AG04449 (cell line): ENCODE data around the gene GABRB3.

Experiments used
- CTCF ChIA-PET: fragments of 350-600 bp; formaldehyde crosslinking; extraction: SDS; loops from one replicate; lab custom pipeline; 2021; ENCODE audit warnings: antibody characterized with exemption; lab: Yijun Ruan, JAX
- POLR2A ChIA-PET: fragments of 400-600, 350-600 bp; formaldehyde crosslinking; extraction: SDS; loops from one replicate; lab custom pipeline; 2020; ENCODE audit warnings: antibody characterized with exemption, inconsistent platforms; lab: Yijun Ruan, JAX
- DNase-seq: peaks from one replicate; pipeline ENCODE4 v3.0.0-alpha.2; 2010; ENCODE audit warnings: low read depth, low spot score
- H3K4me3 ChIP-seq: 2 replicates; pipeline ENCODE4 v1.5.1; 2011; ENCODE audit warnings: low read depth, mild to moderate bottlenecking, control low read depth, low read length
- CTCF ChIP-seq: IDR thresholded peaks from one replicate; pipeline ENCODE4 v1.5.1; 2011; ENCODE audit warnings: mild to moderate bottlenecking, moderate library complexity, low read length, control low read depth, inconsistent platforms; ENCODE audit not compliant: insufficient read depth; ENCODE audit errors: missing control alignments

The GABRB3 gene

GRCh38 chr15:26582840-26583239, 190.0 kb downstream of the GABRB3 start:
- TF ChIP-seq CTCF: no peak
- CTCF ChIA-PET: no interaction called here

GRCh38 chr15:26580943-26581342, 191.9 kb downstream of the GABRB3 start:
- POLR2A ChIA-PET: no interaction called here
- CTCF ChIA-PET: no interaction called here
- no peak for TF ChIP-seq CTCF

More at GRCh38 chr15:26582840-26583239, 190.0 kb downstream of the GABRB3 start:
- POLR2A ChIA-PET: no interaction called here
- DNase-seq: no peak
- H3K4me3 ChIP-seq: no peak overlapping the region

GRCh38 chr15:26572602-26573350, 200.1 kb downstream of the GABRB3 start:
- ChIA-PET CTCF (no interaction called here), POLR2A (no interaction called here)
- DNase-seq: no peak
- no peak overlapping the region for H3K4me3 ChIP-seq
- no peak for TF ChIP-seq CTCF

More at GRCh38 chr15:26580943-26581342, 191.9 kb downstream of the GABRB3 start:
- no peak for DNase-seq
- H3K4me3 ChIP-seq: no peak overlapping the region

GRCh38 chr15:26571346-26571745, 201.5 kb downstream of the GABRB3 start:
- ChIA-PET POLR2A (no interaction called here), CTCF (no interaction called here)
- no peak for DNase-seq

GRCh38 chr15:26565542-26565941, 207.3 kb downstream of the GABRB3 start:
- ChIA-PET CTCF (no interaction called here), POLR2A (no interaction called here)
- no peak overlapping the region for H3K4me3 ChIP-seq
- no peak for TF ChIP-seq CTCF
- no peak for DNase-seq

More at GRCh38 chr15:26571346-26571745, 201.5 kb downstream of the GABRB3 start:
- no peak for TF ChIP-seq CTCF
- H3K4me3 ChIP-seq: no peak overlapping the region

- no peak for TF ChIP-seq CTCF
- DNase-seq: no peak
- POLR2A ChIA-PET: no interaction called here
- CTCF ChIA-PET: no interaction called here
- no peak overlapping the region for H3K4me3 ChIP-seq
Measured at GRCh38 chr15:26564361-26564760, 208.5 kb downstream of the GABRB3 start.
